Measurements from ENCODE around the gene MUSTN1.
A peak's percentile ranks its signal among the peaks of the same experiment; 100 is the strongest.

The MUSTN1 gene

DNA sequence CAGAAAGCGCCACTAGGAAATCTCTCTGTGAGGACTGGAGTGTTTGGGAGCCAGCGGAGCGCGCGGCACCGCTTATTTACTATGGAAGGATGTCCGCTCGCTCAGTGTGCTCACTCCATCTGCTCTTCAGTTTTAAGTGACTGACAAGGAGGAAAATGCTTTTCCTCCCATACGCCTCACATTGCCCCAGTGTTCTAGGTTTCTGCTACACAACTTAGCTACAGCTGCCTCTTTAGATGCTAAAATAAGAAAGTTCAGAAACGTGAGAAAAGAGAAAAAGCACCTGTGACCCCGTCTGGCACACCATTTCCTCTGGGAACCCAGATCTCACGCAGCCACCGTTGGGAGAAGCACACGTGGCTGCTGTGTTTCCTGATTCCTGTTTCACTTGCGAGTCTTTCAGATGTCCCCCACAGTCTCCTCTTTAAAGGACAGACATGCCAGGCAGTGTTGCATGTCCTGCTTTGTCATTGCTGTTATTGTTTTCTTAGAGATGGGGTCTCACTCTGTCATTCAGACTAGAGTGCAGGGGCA lies 11.7 kb upstream of the MUSTN1 start:
- TF ChIP-seq ZFX (IDR thresholded peaks at IDR 0.05; ENCODE audit: borderline replicate concordance): no peak
- TF ChIP-seq, protein P1, sequence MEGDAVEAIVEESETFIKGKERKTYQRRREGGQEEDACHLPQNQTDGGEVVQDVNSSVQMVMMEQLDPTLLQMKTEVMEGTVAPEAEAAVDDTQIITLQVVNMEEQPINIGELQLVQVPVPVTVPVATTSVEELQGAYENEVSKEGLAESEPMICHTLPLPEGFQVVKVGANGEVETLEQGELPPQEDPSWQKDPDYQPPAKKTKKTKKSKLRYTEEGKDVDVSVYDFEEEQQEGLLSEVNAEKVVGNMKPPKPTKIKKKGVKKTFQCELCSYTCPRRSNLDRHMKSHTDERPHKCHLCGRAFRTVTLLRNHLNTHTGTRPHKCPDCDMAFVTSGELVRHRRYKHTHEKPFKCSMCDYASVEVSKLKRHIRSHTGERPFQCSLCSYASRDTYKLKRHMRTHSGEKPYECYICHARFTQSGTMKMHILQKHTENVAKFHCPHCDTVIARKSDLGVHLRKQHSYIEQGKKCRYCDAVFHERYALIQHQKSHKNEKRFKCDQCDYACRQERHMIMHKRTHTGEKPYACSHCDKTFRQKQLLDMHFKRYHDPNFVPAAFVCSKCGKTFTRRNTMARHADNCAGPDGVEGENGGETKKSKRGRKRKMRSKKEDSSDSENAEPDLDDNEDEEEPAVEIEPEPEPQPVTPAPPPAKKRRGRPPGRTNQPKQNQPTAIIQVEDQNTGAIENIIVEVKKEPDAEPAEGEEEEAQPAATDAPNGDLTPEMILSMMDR (IDR thresholded peaks at IDR 0.05): no peak
- no peak overlapping the region for H3K27ac ChIP-seq

DNA sequence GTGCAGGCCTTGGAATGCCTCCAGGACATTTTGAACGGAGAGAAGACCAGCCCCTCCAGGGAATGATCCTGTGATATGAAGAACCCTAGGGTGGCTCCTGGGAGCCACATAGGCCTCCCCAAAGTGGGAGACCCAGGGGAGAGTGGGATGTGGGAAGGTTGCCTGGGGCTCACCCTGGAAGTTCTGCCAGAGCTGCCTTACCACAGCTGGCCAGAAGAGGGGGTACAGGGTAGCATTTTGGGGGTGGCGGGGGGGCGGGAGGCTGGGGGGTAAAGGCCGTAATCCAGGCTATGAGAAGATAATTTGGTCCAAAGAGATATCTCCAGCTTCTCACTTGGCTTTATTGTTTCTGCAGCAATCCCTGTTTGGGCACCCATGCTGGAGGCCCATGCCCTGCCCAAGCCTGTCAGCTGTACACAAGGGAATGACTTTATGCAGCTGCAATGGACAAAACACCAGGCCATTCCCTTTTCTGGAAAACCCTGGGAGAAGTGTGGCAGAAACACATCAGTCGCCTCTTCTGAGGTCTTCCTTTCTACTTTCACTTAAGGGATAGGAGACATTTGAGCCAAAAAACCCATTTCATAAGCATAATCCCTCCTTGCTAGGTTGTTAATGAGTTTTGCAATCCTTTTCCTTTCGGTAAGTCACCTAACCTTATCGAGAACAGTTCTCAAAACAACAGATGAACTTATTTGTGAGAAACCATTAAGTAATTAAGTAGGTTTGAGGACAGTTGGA lies 11.0 kb upstream of the MUSTN1 start:
- H3K27ac ChIP-seq: no peak overlapping the region
- TF ChIP-seq ZFX (IDR thresholded peaks at IDR 0.05; ENCODE audit: borderline replicate concordance): no peak
- TF ChIP-seq, protein P1 (IDR thresholded peaks at IDR 0.05): peak; percentile 18

DNA sequence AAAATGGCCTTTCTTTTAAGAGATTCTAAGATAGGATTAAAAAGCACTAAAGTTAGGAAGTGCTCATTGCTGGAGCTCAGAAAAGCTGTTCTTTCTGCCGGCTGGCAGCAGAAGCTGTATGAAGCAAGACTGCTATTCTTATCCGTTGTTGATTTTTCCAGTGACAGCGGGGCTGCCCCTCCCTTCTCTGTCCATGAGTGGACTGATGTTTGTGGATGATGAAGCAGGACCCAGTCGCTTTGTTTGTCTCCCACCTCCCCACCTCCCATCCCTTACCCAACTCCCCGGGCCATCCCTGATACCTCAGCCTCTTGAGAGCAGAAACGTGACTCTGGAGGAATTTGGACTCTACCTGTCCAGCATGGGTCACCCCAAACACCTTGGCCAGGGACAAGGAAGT lies 10.3 kb upstream of the MUSTN1 start:
- no peak overlapping the region for H3K27ac ChIP-seq
- TF ChIP-seq, protein P1 (IDR thresholded peaks at IDR 0.05): no peak
- TF ChIP-seq ZFX (IDR thresholded peaks at IDR 0.05; ENCODE audit: borderline replicate concordance): no peak

DNA sequence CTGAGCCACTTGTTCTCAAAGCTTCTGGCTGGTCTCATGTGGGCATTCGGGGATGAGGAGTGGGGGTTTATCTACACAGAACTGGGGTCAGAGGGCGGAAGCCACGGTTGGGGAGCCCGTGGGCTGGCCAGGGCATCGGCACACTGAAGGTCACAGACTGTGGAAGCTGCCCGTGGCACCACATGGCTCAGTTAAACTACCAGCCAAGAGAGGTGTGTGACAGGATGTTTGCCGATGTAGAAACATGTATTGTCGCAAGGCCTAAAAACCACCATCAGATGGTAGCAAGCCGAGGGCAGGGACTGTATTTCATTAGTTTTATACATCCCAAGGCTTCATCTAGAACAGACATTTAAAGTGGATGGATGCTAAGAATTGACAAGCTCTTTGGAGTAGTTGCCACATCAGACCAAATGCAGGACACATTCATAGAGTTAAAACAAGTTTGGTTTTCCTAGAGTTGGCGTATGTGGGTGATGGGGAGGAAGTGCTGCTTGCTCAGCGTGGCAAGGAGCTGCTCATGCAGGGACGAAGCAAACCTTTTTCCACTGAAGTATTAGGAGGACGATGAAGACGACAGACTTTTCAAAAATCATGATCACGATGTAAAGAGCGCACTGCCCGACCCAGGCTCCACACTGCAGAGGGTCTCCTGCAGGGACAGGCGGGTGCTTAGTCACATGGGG lies 9.6 kb upstream of the MUSTN1 start:
- TF ChIP-seq ZFX (IDR thresholded peaks at IDR 0.05; ENCODE audit: borderline replicate concordance): no peak
- TF ChIP-seq, protein P1 (IDR thresholded peaks at IDR 0.05): no peak
- no peak overlapping the region for H3K27ac ChIP-seq

DNA sequence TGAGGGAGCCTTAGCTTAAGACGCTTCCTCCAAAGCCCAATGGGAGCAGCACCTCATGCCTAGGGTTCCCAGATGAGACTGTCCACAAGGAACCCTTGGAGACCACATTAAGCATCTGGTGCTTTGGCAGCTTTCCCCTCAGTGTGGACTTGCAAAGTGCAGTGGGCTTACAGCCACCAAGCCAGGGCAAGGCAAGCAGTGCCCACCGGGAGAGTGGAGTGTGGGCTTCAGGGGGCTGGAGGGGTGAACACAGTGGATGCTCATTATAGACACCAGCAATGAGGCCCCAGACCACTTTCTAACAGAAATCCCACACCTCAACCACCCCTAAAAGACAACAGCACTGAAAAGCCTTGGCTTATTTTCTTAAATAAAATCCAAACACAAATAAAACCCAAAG lies 9.1 kb upstream of the MUSTN1 start:
- no peak overlapping the region for H3K27ac ChIP-seq
- TF ChIP-seq, protein P1 (IDR thresholded peaks at IDR 0.05): no peak
- TF ChIP-seq ZFX (IDR thresholded peaks at IDR 0.05; ENCODE audit: borderline replicate concordance): no peak

DNA sequence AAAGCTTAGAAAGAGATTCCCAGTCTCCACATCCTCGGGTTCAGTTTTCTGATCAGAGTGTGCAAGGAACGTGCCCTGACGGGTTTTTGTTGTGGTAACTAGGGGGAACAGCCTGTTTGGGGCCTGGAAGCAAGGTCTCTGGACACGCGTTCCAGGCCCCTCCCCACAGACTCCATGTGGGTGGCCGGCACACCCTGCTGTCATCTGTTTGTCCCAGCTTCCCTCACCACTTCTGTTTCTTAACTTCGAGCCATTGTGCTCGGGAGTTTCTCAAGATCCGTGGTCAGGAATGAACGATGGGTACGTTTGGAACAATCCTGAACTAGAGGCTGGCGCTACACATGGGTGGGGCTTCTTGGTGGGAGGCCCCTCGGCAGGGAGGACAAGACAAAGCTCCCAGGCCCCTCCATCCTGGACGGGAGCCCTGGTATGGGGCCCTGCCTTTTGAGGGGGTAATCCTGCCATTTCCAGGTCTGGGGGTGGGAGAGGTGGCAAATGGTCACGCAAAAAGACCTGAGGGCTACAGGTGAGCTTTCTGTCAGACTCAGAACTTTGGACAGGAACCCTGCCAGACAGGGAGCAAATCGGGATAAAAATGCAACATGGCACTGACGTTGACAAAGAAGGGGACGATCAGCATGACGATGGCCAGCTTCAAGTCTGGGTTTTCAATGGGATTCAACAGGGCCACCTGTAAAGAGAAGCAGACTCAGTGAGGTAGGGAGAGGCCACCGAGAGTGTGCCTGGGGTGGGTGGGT lies 8.5 kb upstream of the MUSTN1 start:
- TF ChIP-seq, protein P1 (IDR thresholded peaks at IDR 0.05): no peak
- TF ChIP-seq ZFX (IDR thresholded peaks at IDR 0.05; ENCODE audit: borderline replicate concordance): no peak
- H3K27ac ChIP-seq: no peak overlapping the region
